WTC11 (cell line): Measurements from ENCODE around the gene LTF.

Experiments
- ATF1 ChIP-seq: sonication (generic); formaldehyde crosslinking; IDR thresholded peaks from 2 replicates; pipeline ENCODE4 v1.8.1; 2023; ENCODE audit warnings: mild to moderate bottlenecking, moderate library complexity, missing genetic modification reagents
- JAZF1 ChIP-seq: fragments of 250-450 bp; sonication (Bioruptor Pico); IDR thresholded peaks from 2 replicates; pipeline ENCODE4 v1.9.0; 2021; ENCODE audit warnings: moderate library complexity, mild to moderate bottlenecking, inconsistent platforms
- MAX ChIP-seq: sonication (generic); formaldehyde crosslinking; IDR thresholded peaks from 2 replicates; pipeline ENCODE4 v1.8.0; 2022; ENCODE audit warnings: mild to moderate bottlenecking, missing genetic modification reagents
- TF ChIP-seq, protein P1 (sequence below): fragments of 200-600 bp; IDR thresholded peaks from 2 replicates; pipeline ENCODE4 v1.8.0; 2022; ENCODE audit warnings: antibody characterized with exemption
- TF ChIP-seq, protein P2 (sequence below): sonication (generic); formaldehyde crosslinking; IDR thresholded peaks from 2 replicates; pipeline ENCODE4 v1.8.1; 2023; ENCODE audit warnings: mild to moderate bottlenecking, missing genetic modification reagents, borderline replicate concordance
- TF ChIP-seq, protein P3 (sequence below): sonication (generic); formaldehyde crosslinking; IDR thresholded peaks from 2 replicates; pipeline ENCODE4 v1.8.1; 2022; ENCODE audit warnings: low read depth, mild to moderate bottlenecking, moderate library complexity, missing genetic modification reagents, borderline replicate concordance
- TF ChIP-seq, protein P4 (sequence below): sonication (generic); formaldehyde crosslinking; IDR thresholded peaks from 2 replicates; pipeline ENCODE4 v1.8.1; 2022; ENCODE audit warnings: low read depth, missing genetic modification reagents, borderline replicate concordance

- TF ChIP-seq JAZF1: no peak
- TF ChIP-seq, protein P1, sequence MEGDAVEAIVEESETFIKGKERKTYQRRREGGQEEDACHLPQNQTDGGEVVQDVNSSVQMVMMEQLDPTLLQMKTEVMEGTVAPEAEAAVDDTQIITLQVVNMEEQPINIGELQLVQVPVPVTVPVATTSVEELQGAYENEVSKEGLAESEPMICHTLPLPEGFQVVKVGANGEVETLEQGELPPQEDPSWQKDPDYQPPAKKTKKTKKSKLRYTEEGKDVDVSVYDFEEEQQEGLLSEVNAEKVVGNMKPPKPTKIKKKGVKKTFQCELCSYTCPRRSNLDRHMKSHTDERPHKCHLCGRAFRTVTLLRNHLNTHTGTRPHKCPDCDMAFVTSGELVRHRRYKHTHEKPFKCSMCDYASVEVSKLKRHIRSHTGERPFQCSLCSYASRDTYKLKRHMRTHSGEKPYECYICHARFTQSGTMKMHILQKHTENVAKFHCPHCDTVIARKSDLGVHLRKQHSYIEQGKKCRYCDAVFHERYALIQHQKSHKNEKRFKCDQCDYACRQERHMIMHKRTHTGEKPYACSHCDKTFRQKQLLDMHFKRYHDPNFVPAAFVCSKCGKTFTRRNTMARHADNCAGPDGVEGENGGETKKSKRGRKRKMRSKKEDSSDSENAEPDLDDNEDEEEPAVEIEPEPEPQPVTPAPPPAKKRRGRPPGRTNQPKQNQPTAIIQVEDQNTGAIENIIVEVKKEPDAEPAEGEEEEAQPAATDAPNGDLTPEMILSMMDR: no peak
- no peak for TF ChIP-seq MAX (CRISPR knock-in tag)
- TF ChIP-seq ATF1: no peak
- TF ChIP-seq, protein P2, sequence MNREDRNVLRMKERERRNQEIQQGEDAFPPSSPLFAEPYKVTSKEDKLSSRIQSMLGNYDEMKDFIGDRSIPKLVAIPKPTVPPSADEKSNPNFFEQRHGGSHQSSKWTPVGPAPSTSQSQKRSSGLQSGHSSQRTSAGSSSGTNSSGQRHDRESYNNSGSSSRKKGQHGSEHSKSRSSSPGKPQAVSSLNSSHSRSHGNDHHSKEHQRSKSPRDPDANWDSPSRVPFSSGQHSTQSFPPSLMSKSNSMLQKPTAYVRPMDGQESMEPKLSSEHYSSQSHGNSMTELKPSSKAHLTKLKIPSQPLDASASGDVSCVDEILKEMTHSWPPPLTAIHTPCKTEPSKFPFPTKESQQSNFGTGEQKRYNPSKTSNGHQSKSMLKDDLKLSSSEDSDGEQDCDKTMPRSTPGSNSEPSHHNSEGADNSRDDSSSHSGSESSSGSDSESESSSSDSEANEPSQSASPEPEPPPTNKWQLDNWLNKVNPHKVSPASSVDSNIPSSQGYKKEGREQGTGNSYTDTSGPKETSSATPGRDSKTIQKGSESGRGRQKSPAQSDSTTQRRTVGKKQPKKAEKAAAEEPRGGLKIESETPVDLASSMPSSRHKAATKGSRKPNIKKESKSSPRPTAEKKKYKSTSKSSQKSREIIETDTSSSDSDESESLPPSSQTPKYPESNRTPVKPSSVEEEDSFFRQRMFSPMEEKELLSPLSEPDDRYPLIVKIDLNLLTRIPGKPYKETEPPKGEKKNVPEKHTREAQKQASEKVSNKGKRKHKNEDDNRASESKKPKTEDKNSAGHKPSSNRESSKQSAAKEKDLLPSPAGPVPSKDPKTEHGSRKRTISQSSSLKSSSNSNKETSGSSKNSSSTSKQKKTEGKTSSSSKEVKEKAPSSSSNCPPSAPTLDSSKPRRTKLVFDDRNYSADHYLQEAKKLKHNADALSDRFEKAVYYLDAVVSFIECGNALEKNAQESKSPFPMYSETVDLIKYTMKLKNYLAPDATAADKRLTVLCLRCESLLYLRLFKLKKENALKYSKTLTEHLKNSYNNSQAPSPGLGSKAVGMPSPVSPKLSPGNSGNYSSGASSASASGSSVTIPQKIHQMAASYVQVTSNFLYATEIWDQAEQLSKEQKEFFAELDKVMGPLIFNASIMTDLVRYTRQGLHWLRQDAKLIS (CRISPR knock-in tag): no peak
- TF ChIP-seq, protein P3, sequence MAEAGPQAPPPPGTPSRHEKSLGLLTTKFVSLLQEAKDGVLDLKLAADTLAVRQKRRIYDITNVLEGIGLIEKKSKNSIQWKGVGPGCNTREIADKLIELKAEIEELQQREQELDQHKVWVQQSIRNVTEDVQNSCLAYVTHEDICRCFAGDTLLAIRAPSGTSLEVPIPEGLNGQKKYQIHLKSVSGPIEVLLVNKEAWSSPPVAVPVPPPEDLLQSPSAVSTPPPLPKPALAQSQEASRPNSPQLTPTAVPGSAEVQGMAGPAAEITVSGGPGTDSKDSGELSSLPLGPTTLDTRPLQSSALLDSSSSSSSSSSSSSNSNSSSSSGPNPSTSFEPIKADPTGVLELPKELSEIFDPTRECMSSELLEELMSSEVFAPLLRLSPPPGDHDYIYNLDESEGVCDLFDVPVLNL (CRISPR knock-in tag): no peak
- TF ChIP-seq, protein P4, sequence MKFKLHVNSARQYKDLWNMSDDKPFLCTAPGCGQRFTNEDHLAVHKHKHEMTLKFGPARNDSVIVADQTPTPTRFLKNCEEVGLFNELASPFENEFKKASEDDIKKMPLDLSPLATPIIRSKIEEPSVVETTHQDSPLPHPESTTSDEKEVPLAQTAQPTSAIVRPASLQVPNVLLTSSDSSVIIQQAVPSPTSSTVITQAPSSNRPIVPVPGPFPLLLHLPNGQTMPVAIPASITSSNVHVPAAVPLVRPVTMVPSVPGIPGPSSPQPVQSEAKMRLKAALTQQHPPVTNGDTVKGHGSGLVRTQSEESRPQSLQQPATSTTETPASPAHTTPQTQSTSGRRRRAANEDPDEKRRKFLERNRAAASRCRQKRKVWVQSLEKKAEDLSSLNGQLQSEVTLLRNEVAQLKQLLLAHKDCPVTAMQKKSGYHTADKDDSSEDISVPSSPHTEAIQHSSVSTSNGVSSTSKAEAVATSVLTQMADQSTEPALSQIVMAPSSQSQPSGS (CRISPR knock-in tag): no peak
Measured at GRCh38 chr3:46498916-46499519, 34.3 kb upstream of the LTF start.
